Esophagus squamous epithelium (tissue), 5 donors: ENCODE data around the gene ZNF454. TPM values are rescaled to one million over a fixed set of nuclear protein-coding genes. Genes with fewer than 3 reads are reported as not detected.
A peak's percentile ranks its signal among the peaks of the same experiment; 100 is the strongest.

Experiments
- DNase-seq: peaks from one replicate; lab custom pipeline; 2025; lab: John Stamatoyannopoulos, UW
- H3K27ac ChIP-seq, 4 donors: fragments of 200-600 bp; sonication (generic); one replicate each; pipeline ENCODE4 v1.5.1; 2016 to 2019; ENCODE audit warnings: mild to moderate bottlenecking in 1 of 4
- H3K27me3 ChIP-seq, 4 donors: fragments of 200-600 bp; sonication (generic); 1 replicate in 3 of 4; 2 replicates in 1 of 4; pipeline versions ENCODE4 v1.5.1 to v1.6.0; 2017 to 2021; ENCODE audit warnings: antibody characterized with exemption in 1 of 4
- H3K36me3 ChIP-seq, 3 donors: fragments of 200-600 bp; sonication (generic); one replicate each; pipeline ENCODE4 v1.5.1; 2016 to 2019
- H3K4me1 ChIP-seq, 3 donors: fragments of 200-600 bp; sonication (generic); one replicate each; pipeline ENCODE4 v1.5.1; 2017 to 2019
- H3K4me3 ChIP-seq, 4 donors: fragments of 200-600 bp; sonication (generic); 1 replicate in 3 of 4; 2 replicates in 1 of 4; pipeline ENCODE4 v1.5.1; 2016 to 2019; ENCODE audit warnings: mild to moderate bottlenecking in 2 of 4, moderate library complexity in 1 of 4
- H3K9me3 ChIP-seq, 3 donors: fragments of 200-600 bp; sonication (generic); one replicate each; pipeline ENCODE4 v1.5.1; 2016 to 2019
- POLR2A ChIP-seq, 4 donors: fragments of 450-650 bp; IDR thresholded peaks; one replicate each; pipeline ENCODE4 v1.6.1; 2017; ENCODE audit warnings: antibody characterized with exemption in 4 of 4, mild to moderate bottlenecking in 4 of 4, moderate library complexity in 3 of 4
- WGBS, 2 donors: methylation state at CpG; one replicate each; pipeline ENCODE4 v1.1.5; 2018; 5-methylcytosine and 5-hydroxymethylcytosine counted together
- intact Hi-C: fragments of 100-400 bp; cut with DNase I; formaldehyde crosslinking; loops from one replicate; pipeline ENCODE4 v1.15.0; 2022
- total RNA-seq, 4 donors: library from RNA; depleted of rRNA; stranded (reverse); fragments of >200 nt; gene quantifications; one replicate each; pipeline ENCODE4 v1.1.0, GENCODE V29; 2016
- TF ChIP-seq, protein P1 (sequence below), 6 experiments: fragments of 450-650 bp in 4 of 6; fragments of 200-600 bp in 2 of 6; sonication (generic) in 2 of 6; IDR thresholded peaks; one replicate each; pipeline ENCODE4 v1.5.1; 2016 to 2019; ENCODE audit warnings: antibody characterized with exemption in 6 of 6, mild to moderate bottlenecking in 4 of 6, moderate library complexity in 4 of 6
- donor health status: DM: yes; HTN: yes; CAD: no.

The ZNF454 gene
- total RNA-seq, 4 donors from 2014 or later: 0.40 to 1.5 (median 1.4) TPM; not detected in 1

DNA sequence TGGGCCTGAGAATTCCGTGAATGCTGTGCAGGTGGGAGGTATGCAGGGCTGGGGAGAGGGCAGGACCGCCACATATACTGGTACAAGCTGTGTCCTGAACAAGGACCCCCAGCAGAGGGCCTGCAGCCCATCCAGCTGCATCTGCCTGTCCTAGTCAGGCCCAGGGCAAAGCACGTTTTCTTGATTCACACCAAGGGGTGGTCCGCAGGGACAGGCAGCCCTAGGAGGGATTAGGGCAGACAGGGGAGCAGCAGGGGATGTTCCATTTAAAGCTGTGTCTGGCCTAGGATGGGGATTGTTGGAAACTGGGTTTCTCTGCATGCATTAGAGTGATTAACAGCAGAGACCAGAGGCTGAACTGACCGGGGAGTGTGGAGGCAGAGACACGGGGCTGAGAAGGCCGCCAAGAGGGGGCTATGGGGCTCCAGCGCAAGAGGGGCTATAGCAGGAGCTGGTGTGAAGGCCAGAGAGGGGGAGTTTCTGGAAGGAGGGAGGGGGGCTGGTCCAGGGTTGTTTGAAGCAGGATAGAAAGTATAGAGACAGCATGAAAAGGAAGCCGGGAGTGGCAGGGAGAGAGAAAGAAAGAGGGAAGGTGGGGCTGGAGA is 51.4 kb downstream of the ZNF454 start:
- TF ChIP-seq, protein P1, sequence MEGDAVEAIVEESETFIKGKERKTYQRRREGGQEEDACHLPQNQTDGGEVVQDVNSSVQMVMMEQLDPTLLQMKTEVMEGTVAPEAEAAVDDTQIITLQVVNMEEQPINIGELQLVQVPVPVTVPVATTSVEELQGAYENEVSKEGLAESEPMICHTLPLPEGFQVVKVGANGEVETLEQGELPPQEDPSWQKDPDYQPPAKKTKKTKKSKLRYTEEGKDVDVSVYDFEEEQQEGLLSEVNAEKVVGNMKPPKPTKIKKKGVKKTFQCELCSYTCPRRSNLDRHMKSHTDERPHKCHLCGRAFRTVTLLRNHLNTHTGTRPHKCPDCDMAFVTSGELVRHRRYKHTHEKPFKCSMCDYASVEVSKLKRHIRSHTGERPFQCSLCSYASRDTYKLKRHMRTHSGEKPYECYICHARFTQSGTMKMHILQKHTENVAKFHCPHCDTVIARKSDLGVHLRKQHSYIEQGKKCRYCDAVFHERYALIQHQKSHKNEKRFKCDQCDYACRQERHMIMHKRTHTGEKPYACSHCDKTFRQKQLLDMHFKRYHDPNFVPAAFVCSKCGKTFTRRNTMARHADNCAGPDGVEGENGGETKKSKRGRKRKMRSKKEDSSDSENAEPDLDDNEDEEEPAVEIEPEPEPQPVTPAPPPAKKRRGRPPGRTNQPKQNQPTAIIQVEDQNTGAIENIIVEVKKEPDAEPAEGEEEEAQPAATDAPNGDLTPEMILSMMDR (IDR thresholded peaks at IDR 0.05): no peak
- TF ChIP-seq POLR2A (IDR thresholded peaks at IDR 0.05): no peak
- H3K4me3 ChIP-seq: no peak overlapping the region
- no peaks in the 10 kb centered on the region for H3K36me3 ChIP-seq
- 52 to 69% methylated on average over 7 to 8 of the region's 9 CpGs for WGBS, 2 donors
- H3K27me3 ChIP-seq: peaks cover 0 to 60% (median 3%) of the 10 kb centered on the region in 4 donors
- no peak for DNase-seq
- H3K27ac ChIP-seq: no peak overlapping the region
- H3K4me1 ChIP-seq: peaks cover 0 to 13% (median 9%) of the 10 kb centered on the region in 3 donors
- H3K9me3 ChIP-seq: peaks cover 0 to 35% (median 11%) of the 10 kb centered on the region in 3 donors
- intact Hi-C loops: no loop called here

DNA sequence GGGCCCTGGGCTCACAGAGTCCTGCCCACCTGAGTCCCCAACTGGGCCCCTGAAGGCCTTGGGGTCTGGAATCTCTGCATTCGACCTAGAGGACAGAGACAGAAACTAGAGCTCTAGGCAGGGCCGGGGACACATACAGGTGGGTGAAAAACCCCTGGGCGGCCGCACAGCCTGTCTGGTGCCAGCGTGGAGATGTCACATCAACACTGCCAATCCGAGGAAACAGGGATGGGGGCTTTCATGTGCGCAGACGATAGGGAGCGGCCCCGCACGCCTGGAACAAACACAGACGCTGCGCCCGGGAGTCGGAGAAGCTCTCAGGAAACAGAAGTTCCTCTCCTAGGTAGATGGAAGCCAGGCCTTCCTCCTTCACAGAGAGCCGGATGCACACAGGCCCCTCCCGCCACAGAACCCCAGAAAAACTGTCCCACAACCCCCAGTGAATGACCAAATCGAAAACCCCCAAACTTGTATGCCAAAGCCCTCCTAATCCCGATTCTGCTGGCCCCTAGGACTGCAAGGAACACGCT is 52.3 kb downstream of the ZNF454 start:
- no peak for TF ChIP-seq POLR2A (IDR thresholded peaks at IDR 0.05)
- TF ChIP-seq, protein P1 (IDR thresholded peaks at IDR 0.05): no peak
- Histone ChIP-seq H3K27me3 (peaks cover 0 to 60% (median 3%) of the 10 kb centered on the region in 4 donors), H3K9me3 (peaks cover 0 to 31% (median 11%) of the 10 kb centered on the region in 3 donors), H3K27ac (no peak overlapping the region), H3K4me3 (no peak overlapping the region), H3K4me1 (peaks cover 0 to 13% (median 9%) of the 10 kb centered on the region in 3 donors), H3K36me3 (no peaks in the 10 kb centered on the region)
- no peak for DNase-seq
- WGBS, 2 donors: 53% methylated on average over 7 of the region's 20 CpGs; no CpG with 5 or more reads in 1 of the 2 donors
- intact Hi-C loops: no loop called here

DNA sequence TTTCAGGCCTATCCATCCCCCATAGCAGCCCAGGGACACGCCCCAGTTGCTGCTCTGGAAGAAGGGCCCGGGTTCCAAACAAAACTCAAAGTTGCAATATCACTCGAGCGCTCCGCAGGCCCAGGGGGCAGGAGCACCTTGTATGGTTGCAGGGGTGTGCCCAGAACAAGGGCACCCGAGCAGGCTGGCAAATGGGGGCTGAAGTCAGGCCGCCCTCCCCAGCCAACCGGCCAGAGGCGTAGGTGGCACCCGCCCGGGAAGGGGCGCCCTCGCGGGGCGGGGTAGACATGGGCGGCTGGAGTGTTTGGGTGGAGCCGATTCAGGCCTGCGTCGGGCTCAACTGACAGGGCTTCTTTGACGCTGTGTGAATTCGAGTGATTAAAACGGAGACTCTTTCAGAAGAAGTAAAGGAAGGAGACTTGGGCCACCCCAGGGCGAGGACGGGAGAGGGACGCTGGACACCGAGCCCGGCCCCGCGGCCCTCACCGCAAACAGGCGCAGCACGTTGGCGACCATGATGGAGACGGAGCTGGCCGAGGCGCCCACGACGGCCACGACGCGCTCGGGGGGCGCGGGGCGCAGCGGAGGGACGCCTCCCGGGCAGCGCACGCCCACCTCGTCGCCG is 53.1 kb downstream of the ZNF454 start:
- peaks cover 0 to 23% (median 11%) of the 10 kb centered on the region in 3 donors for H3K9me3 ChIP-seq
- H3K4me3 ChIP-seq: no peak overlapping the region
- H3K4me1 ChIP-seq: peaks cover 0 to 13% (median 9%) of the 10 kb centered on the region in 3 donors
- no peaks in the 10 kb centered on the region for H3K36me3 ChIP-seq
- WGBS, 2 donors: 55 to 57% methylated on average over 6 to 12 of the region's 53 CpGs
- H3K27me3 ChIP-seq: peaks cover 0 to 60% (median 3%) of the 10 kb centered on the region in 4 donors
- no peak overlapping the region for H3K27ac ChIP-seq
- intact Hi-C loops: no loop called here
- DNase-seq: no peak
- TF ChIP-seq POLR2A (IDR thresholded peaks at IDR 0.05): no peak
- TF ChIP-seq, protein P1 (IDR thresholded peaks at IDR 0.05): no peak

- TF ChIP-seq POLR2A (IDR thresholded peaks at IDR 0.05): no peak
- TF ChIP-seq, protein P1 (IDR thresholded peaks at IDR 0.05): no peak
- Histone ChIP-seq H3K27ac (no peak within 1 kb of the TSS), H3K9me3 (peaks cover 0 to 16% (median 7%) of the 10 kb centered on the region in 3 donors), H3K36me3 (no peaks in the 10 kb centered on the region), H3K27me3 (peaks cover 0 to 60% (median 3%) of the 10 kb centered on the region in 4 donors), H3K4me1 (peaks cover 0 to 13% (median 9%) of the 10 kb centered on the region in 3 donors), H3K4me3 (peak within 1 kb of the TSS in 1 of 4 donors; percentile 15)
- DNase-seq: no peak
- intact Hi-C loops: no loop called here
- 4 to 8% methylated on average over 7 to 9 of the region's 97 CpGs for WGBS, 2 donors
Measured at GRCh38 chr5:178994580-178995340, 53.8 kb downstream of the ZNF454 start, which contains the start of gene GRM6. GRM6 (minus strand) TSS chr5:178995320; CDS start chr5:178994944, 376 bp downstream.
